Measurements from ENCODE around the gene MAP3K2.

DNA sequence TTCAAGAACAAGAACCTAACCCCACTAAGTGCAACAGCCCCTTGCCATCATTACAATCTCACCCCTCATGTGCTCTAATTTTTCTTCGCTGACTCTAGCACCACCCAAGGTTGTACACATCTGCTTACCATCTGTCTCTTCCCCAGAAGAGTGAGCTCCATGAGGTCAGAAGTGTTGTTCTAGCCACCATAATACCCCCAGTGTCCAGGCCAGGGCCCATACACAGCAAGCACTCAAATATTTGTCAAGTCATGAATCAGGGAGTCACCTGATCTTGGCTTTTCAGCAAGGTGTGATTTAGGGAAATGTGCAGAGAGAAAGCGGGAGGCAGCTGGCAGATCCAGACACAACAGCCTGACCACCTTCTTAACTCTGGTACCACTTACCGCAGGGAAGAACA lies 99.5 kb downstream of the MAP3K2 start:
- TF ChIP-seq, protein P1, sequence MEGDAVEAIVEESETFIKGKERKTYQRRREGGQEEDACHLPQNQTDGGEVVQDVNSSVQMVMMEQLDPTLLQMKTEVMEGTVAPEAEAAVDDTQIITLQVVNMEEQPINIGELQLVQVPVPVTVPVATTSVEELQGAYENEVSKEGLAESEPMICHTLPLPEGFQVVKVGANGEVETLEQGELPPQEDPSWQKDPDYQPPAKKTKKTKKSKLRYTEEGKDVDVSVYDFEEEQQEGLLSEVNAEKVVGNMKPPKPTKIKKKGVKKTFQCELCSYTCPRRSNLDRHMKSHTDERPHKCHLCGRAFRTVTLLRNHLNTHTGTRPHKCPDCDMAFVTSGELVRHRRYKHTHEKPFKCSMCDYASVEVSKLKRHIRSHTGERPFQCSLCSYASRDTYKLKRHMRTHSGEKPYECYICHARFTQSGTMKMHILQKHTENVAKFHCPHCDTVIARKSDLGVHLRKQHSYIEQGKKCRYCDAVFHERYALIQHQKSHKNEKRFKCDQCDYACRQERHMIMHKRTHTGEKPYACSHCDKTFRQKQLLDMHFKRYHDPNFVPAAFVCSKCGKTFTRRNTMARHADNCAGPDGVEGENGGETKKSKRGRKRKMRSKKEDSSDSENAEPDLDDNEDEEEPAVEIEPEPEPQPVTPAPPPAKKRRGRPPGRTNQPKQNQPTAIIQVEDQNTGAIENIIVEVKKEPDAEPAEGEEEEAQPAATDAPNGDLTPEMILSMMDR (IDR thresholded peaks at IDR 0.05), result no peak
- TF ChIP-seq POLR2A (IDR thresholded peaks at IDR 0.05), result no peak

All from thyroid gland (tissue), 4 donors.